HEK293 (cell line): ENCODE data around the gene BORCS5.

Source experiments
- CTCF ChIA-PET: fragments of 350-600 bp; formaldehyde crosslinking; extraction: SDS; loops from one replicate; lab custom pipeline; 2021; ENCODE audit warnings: antibody characterized with exemption; lab: Yijun Ruan, JAX
- POLR2A ChIA-PET: fragments of 300-600 bp; formaldehyde crosslinking; extraction: SDS; loops from one replicate; lab custom pipeline; 2020; ENCODE audit warnings: antibody characterized with exemption, inconsistent platforms; lab: Yijun Ruan, JAX
- H3K27ac ChIP-seq: fragments of 200-500 bp; sonication (Bioruptor generic); 2 replicates; pipeline ENCODE4 v1.5.1; 2014; ENCODE audit warnings: low read depth, low read length, control low read depth, inconsistent platforms; ENCODE audit errors: extremely low read depth
- H3K36me3 ChIP-seq, 2 experiments: fragments of 200-500 bp in 1 of 2; sonication (Bioruptor generic) in 1 of 2; 1 replicate in 1 of 2; 2 replicates in 1 of 2; pipeline ENCODE4 v1.5.1; 2014 to 2017; ENCODE audit warnings: inconsistent platforms in 2 of 2, low read length in 2 of 2; ENCODE audit not compliant: control insufficient read depth in 2 of 2, insufficient read depth in 1 of 2
- H3K4me1 ChIP-seq: fragments of 200-500 bp; sonication (Bioruptor generic); 2 replicates; pipeline ENCODE4 v1.5.1; 2014; ENCODE audit warnings: mild to moderate bottlenecking, low read length, inconsistent platforms; ENCODE audit not compliant: control insufficient read depth, insufficient read depth
- H3K4me3 ChIP-seq: 2 replicates; pipeline ENCODE4 v1.5.1; 2011; ENCODE audit warnings: low read depth, mild to moderate bottlenecking, control low read depth, low read length, moderate library complexity
- H3K9me3 ChIP-seq: fragments of 200-500 bp; sonication (Bioruptor generic); 2 replicates; pipeline ENCODE4 v1.5.1; 2014; ENCODE audit warnings: low read depth, low read length, inconsistent platforms; ENCODE audit not compliant: control insufficient read depth, insufficient read depth
- CTCF ChIP-seq: fragments of 450-650 bp; formaldehyde crosslinking; IDR thresholded peaks from 2 replicates; pipeline ENCODE4 v1.5.1; 2016; ENCODE audit warnings: missing biosample characterization, missing genetic modification characterization
- GLIS2 ChIP-seq: fragments of 450-650 bp; formaldehyde crosslinking; IDR thresholded peaks from 2 replicates; pipeline ENCODE4 v1.5.1; 2016; ENCODE audit warnings: missing biosample characterization, missing genetic modification characterization
- HIC1 ChIP-seq: fragments of 450-650 bp; formaldehyde crosslinking; IDR thresholded peaks from 2 replicates; pipeline ENCODE4 v1.5.1; 2016; ENCODE audit warnings: missing biosample characterization, missing genetic modification characterization
- KLF1 ChIP-seq: fragments of 450-650 bp; formaldehyde crosslinking; IDR thresholded peaks from 2 replicates; pipeline ENCODE4 v1.5.1; 2016; ENCODE audit warnings: missing biosample characterization, missing genetic modification characterization
- KLF8 ChIP-seq: fragments of 450-650 bp; formaldehyde crosslinking; IDR thresholded peaks from 2 replicates; pipeline ENCODE4 v1.5.1; 2016; ENCODE audit warnings: missing biosample characterization, missing genetic modification characterization
- MEIS1 ChIP-seq: sonication (generic); formaldehyde crosslinking; IDR thresholded peaks from 2 replicates; pipeline ENCODE4 v1.8.1; 2022; ENCODE audit warnings: missing genetic modification reagents, mild to moderate bottlenecking, borderline replicate concordance
- OSR2 ChIP-seq: fragments of 450-650 bp; formaldehyde crosslinking; IDR thresholded peaks from 2 replicates; pipeline ENCODE4 v1.5.1; 2016; ENCODE audit warnings: missing biosample characterization, missing genetic modification characterization
- SP3 ChIP-seq: fragments of 450-650 bp; formaldehyde crosslinking; IDR thresholded peaks from 2 replicates; pipeline ENCODE4 v1.5.1; 2016; ENCODE audit warnings: missing biosample characterization, missing genetic modification characterization
- ZBTB7A ChIP-seq: fragments of 450-650 bp; formaldehyde crosslinking; IDR thresholded peaks from 2 replicates; pipeline ENCODE4 v1.5.1; 2016; ENCODE audit warnings: low read depth, missing biosample characterization, missing genetic modification characterization
- ZEB2 ChIP-seq: fragments of 450-650 bp; formaldehyde crosslinking; IDR thresholded peaks from 2 replicates; pipeline ENCODE4 v1.5.1; 2016; ENCODE audit warnings: missing biosample characterization, missing genetic modification characterization
- ZNF114 ChIP-seq: fragments of 450-650 bp; formaldehyde crosslinking; IDR thresholded peaks from 2 replicates; pipeline ENCODE4 v1.5.0; 2017; ENCODE audit warnings: missing biosample characterization, missing genetic modification characterization
- ZNF132 ChIP-seq: fragments of 450-650 bp; formaldehyde crosslinking; IDR thresholded peaks from 2 replicates; pipeline ENCODE4 v1.5.1; 2017; ENCODE audit warnings: missing biosample characterization, missing genetic modification characterization, borderline replicate concordance
- ZNF169 ChIP-seq: fragments of 450-650 bp; formaldehyde crosslinking; IDR thresholded peaks from 2 replicates; pipeline ENCODE4 v1.5.1; 2016; ENCODE audit warnings: missing biosample characterization, missing genetic modification characterization
- ZNF2 ChIP-seq: fragments of 450-650 bp; formaldehyde crosslinking; IDR thresholded peaks from 2 replicates; pipeline ENCODE4 v1.5.1; 2016; ENCODE audit warnings: missing biosample characterization, missing genetic modification characterization
- ZNF354C ChIP-seq: fragments of 450-650 bp; formaldehyde crosslinking; IDR thresholded peaks from 2 replicates; pipeline ENCODE4 v1.5.1; 2016; ENCODE audit warnings: missing biosample characterization, missing genetic modification characterization, low read depth, borderline replicate concordance
- ZNF362 ChIP-seq: fragments of 450-650 bp; formaldehyde crosslinking; IDR thresholded peaks from 2 replicates; pipeline ENCODE4 v1.5.1; 2016; ENCODE audit warnings: missing biosample characterization, missing genetic modification characterization
- ZNF398 ChIP-seq: fragments of 450-650 bp; formaldehyde crosslinking; IDR thresholded peaks from 2 replicates; pipeline ENCODE4 v1.5.1; 2017; ENCODE audit warnings: missing biosample characterization, missing genetic modification characterization
- ZNF416 ChIP-seq: fragments of 450-650 bp; formaldehyde crosslinking; IDR thresholded peaks from 2 replicates; pipeline ENCODE4 v1.5.1; 2016; ENCODE audit warnings: missing biosample characterization, missing genetic modification characterization
- ZNF48 ChIP-seq: fragments of 450-650 bp; formaldehyde crosslinking; IDR thresholded peaks from 2 replicates; pipeline ENCODE4 v1.5.1; 2016; ENCODE audit warnings: missing biosample characterization, missing genetic modification characterization
- ZNF513 ChIP-seq: fragments of 450-650 bp; IDR thresholded peaks from 2 replicates; pipeline ENCODE4 v1.5.1; 2018; ENCODE audit warnings: missing biosample characterization, missing genetic modification characterization
- ZNF514 ChIP-seq: fragments of 450-650 bp; formaldehyde crosslinking; IDR thresholded peaks from 2 replicates; pipeline ENCODE4 v1.5.1; 2016; ENCODE audit warnings: missing biosample characterization, missing genetic modification characterization
- ZNF600 ChIP-seq: fragments of 450-650 bp; formaldehyde crosslinking; IDR thresholded peaks from 2 replicates; pipeline ENCODE4 v1.5.1; 2016; ENCODE audit warnings: missing biosample characterization, missing genetic modification characterization
- ZNF701 ChIP-seq: fragments of 450-650 bp; formaldehyde crosslinking; IDR thresholded peaks from 2 replicates; pipeline ENCODE4 v1.5.1; 2016; ENCODE audit warnings: missing biosample characterization, missing genetic modification characterization
- ZNF792 ChIP-seq: fragments of 450-650 bp; formaldehyde crosslinking; IDR thresholded peaks from 2 replicates; pipeline ENCODE4 v1.5.1; 2016; ENCODE audit warnings: missing biosample characterization, missing genetic modification characterization
- ZSCAN4 ChIP-seq: fragments of 450-650 bp; formaldehyde crosslinking; IDR thresholded peaks from 2 replicates; pipeline ENCODE4 v1.5.1; 2017; ENCODE audit warnings: missing biosample characterization, missing genetic modification characterization

Gene BORCS5

GRCh38 chr12:12465522-12465921, 108.6 kb downstream of the BORCS5 start:
- Histone ChIP-seq H3K4me1 (no peaks in the 10 kb centered on the region), H3K4me3 (no peak overlapping the region), H3K9me3 (no peaks in the 10 kb centered on the region), H3K27ac (no peak overlapping the region), H3K36me3 (no peaks in the 10 kb centered on the region)
- ChIA-PET CTCF (interaction anchor here (0.6 kb wide), 2 partner anchors 81 to 345 kb away, joined by 3 read pairs; no protein-coding TSS in a partner anchor), POLR2A (no interaction called here)
- TF ChIP-seq ZSCAN4 (tag by site-specific recombination), result no peak
- no peak for TF ChIP-seq OSR2 (tag by site-specific recombination)
- TF ChIP-seq ZNF513, result no peak
- no peak for TF ChIP-seq ZNF792
- no peak for TF ChIP-seq ZNF701
- no peak for TF ChIP-seq KLF8 (tag by site-specific recombination)
- no peak for TF ChIP-seq ZEB2
- no peak for TF ChIP-seq ZNF48 (tag by site-specific recombination)
- TF ChIP-seq ZNF416 (tag by site-specific recombination), result no peak
- no peak for TF ChIP-seq MEIS1
- TF ChIP-seq ZBTB7A (tag by site-specific recombination), result no peak
- no peak for TF ChIP-seq ZNF132 (tag by site-specific recombination)

- Histone ChIP-seq H3K36me3 (no peaks in the 10 kb centered on the region), H3K4me3 (no peak overlapping the region), H3K9me3 (no peaks in the 10 kb centered on the region)
- CTCF ChIA-PET, result interaction anchor here (0.6 kb wide), 1 partner anchor 190 kb away, joined by 3 read pairs; no protein-coding TSS in a partner anchor
- TF ChIP-seq ZNF2 (tag by site-specific recombination) (no peak), HIC1 (no peak), OSR2 (tag by site-specific recombination) (no peak), KLF1 (tag by site-specific recombination) (no peak), KLF8 (tag by site-specific recombination) (no peak), ZNF169 (tag by site-specific recombination) (no peak), GLIS2 (tag by site-specific recombination) (no peak), ZNF600 (no peak), ZNF398 (tag by site-specific recombination) (no peak), CTCF (tag by site-specific recombination) (no peak), ZNF362 (tag by site-specific recombination) (no peak), SP3 (no peak), ZNF114 (tag by site-specific recombination) (no peak), ZNF514 (tag by site-specific recombination) (no peak), ZNF354C (no peak)
- TF ChIP-seq, all 188 proteins: peak for 0
- POLR2A ChIA-PET, result no interaction called here
- Histone ChIP-seq H3K4me1 (no peaks in the 10 kb centered on the region), H3K27ac (no peak overlapping the region)
These were observed 109.3 kb downstream of the BORCS5 start for GRCh38 chr12:12466157-12466556.
